ENCODE results near the gene STUB1. TPM values are rescaled to one million over a fixed set of nuclear protein-coding genes. Genes with fewer than 3 reads are reported as not detected.

STUB1 gene
- total and polyA plus RNA-seq, 12 donors = 121 to 339 (median 190) TPM

DNA sequence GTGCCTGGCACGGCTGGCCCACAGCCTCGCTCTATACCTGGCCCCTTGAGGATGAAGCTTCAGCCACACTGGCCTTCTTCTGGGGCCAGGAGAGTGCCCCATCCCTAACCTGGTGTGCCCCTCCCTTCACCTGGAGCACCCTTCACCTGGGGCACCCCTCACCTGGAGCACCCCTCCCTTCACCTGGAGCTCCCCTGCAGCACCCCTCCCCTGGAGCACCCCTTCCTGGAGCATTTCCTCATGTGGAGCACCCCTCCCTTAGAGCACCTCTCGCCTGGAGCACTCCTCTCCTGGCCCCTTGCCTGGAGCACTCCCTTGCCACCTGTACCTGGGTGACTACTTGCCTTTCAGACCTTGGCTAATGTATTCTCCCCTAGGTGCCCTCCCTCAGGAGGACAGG, 27.8 kb downstream of the STUB1 start:
- intact Hi-C loops (cut with DNase I) = loop anchor here in 1 of 2 donors (5.0 kb wide), 1 partner anchor 74 kb away; no protein-coding TSS in a partner anchor
- 30 to 68% (median 43%) methylated on average over 1 to 3 of the region's 3 CpGs for WGBS, 4 donors

DNA sequence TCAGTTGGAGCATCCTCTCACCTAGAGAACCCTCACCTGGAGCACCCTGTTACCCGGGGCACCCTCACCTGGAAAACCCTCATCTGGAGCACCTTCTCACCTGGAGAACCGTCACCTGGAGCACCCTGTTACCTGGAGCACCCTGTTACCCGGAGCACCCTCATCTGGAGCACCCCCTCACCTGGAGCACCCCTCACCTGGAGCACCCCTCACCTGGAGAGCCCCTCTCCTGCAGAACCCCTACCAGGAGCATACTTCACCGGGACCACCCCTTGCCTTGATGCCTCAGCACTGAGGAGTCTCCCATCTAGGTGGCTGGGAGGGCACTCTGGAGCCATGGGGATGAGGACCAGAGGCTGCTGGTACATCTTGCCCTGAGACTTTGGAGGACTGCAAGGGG, 28.7 kb downstream of the STUB1 start:
- Histone ChIP-seq H3K36me3 (replicated peaks in 1 of 2) (no peaks in the 10 kb centered on the region), H3K4me3 (no peak overlapping the region), H3K9me3 (replicated peaks in 1 of 3) (no peaks in the 10 kb centered on the region), H3K27me3 (peaks cover 33% of the 10 kb centered on the region), H3K27ac (peak overlapping the region in 1 of 5 donors; percentile 44), H3K4me1 (replicated peaks in 1 of 2) (peaks cover 0 to 4% of the 10 kb centered on the region in 2 donors)
- no peak for DNase-seq
- no peak for TF ChIP-seq POLR2A (IDR thresholded peaks at IDR 0.05)
- TF ChIP-seq, protein P1, sequence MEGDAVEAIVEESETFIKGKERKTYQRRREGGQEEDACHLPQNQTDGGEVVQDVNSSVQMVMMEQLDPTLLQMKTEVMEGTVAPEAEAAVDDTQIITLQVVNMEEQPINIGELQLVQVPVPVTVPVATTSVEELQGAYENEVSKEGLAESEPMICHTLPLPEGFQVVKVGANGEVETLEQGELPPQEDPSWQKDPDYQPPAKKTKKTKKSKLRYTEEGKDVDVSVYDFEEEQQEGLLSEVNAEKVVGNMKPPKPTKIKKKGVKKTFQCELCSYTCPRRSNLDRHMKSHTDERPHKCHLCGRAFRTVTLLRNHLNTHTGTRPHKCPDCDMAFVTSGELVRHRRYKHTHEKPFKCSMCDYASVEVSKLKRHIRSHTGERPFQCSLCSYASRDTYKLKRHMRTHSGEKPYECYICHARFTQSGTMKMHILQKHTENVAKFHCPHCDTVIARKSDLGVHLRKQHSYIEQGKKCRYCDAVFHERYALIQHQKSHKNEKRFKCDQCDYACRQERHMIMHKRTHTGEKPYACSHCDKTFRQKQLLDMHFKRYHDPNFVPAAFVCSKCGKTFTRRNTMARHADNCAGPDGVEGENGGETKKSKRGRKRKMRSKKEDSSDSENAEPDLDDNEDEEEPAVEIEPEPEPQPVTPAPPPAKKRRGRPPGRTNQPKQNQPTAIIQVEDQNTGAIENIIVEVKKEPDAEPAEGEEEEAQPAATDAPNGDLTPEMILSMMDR (IDR thresholded peaks at IDR 0.05) = no peak
- intact Hi-C loops (cut with DNase I) = loop anchor here in 1 of 2 donors (5.0 kb wide), 1 partner anchor 73 kb away; no protein-coding TSS in a partner anchor
- WGBS, 4 donors = 51 to 88% (median 63%) methylated on average over 3 to 4 of the region's 4 CpGs

More for the DNA sequence above, 27.8 kb downstream of the STUB1 start:
- no peak for DNase-seq
- Histone ChIP-seq H3K27ac (no peak overlapping the region), H3K4me3 (no peak overlapping the region), H3K9me3 (replicated peaks in 1 of 3) (no peaks in the 10 kb centered on the region), H3K27me3 (peaks cover 43% of the 10 kb centered on the region), H3K36me3 (replicated peaks in 1 of 2) (no peaks in the 10 kb centered on the region), H3K4me1 (replicated peaks in 1 of 2) (peaks cover 0 to 4% of the 10 kb centered on the region in 2 donors)
- no peak for TF ChIP-seq POLR2A (IDR thresholded peaks at IDR 0.05)
- TF ChIP-seq, protein P1 (IDR thresholded peaks at IDR 0.05) = no peak

DNA sequence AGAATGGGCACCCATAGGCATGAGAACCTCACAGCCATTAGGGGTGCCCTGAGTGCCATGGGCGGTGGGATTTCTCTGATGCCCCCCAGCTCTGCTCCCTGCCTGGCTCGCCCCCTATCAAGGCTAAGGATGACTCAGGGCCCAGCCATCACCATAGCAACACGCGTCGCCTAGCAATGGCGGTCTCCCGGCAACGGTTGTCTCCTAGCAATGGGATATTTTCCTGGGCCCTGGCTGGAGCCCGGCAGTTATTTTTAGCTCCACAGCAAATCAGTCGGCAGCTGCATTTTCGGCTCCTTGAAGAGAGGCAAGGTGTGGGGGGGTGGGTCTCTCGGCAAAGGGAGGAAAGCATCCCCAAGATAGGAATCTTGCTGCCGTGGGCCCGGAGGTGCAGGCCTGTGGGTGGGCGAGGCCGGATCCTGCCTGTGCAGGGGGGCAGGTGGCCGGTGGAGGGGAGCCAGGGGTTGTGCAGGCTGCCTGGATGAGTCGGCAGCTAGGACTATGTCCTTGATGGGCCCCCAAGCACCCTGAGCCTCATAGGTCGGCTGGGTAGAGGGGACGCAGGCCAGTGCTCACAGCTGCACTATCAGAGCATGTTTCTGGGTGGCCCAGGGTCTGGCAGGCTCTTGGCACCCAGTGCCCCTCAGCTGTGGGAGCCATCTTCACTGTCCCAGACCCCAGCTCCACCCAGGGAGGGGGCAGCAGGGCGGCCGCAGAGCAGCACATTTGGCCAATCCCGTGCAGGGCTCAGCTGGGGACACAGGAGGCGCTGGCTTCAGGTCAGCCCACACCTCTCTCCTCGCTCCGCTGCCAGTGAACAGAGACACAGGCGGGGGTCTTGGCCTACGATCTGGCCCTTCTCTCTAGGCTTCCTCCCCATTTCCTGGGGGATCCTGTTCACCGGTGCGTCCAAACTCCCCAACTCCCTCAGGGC, 29.6 kb downstream of the STUB1 start:
- no peaks in the 10 kb centered on the region for H3K9me3 ChIP-seq (replicated peaks in 1 of 3)

More for the DNA sequence above, 29.6 kb downstream of the STUB1 start:
- 9 to 28% (median 20%) methylated on average over 9 to 30 of the region's 30 CpGs for WGBS, 4 donors
- Histone ChIP-seq H3K27me3 (peaks cover 25% of the 10 kb centered on the region), H3K4me3 (no peak overlapping the region), H3K4me1 (replicated peaks in 1 of 2) (peaks cover 5 to 11% of the 10 kb centered on the region in 2 donors), H3K27ac (peak overlapping the region in 1 of 5 donors; percentile 60), H3K36me3 (replicated peaks in 1 of 2) (no peaks in the 10 kb centered on the region)
- TF ChIP-seq, protein P1 (IDR thresholded peaks at IDR 0.05) = no peak
- TF ChIP-seq POLR2A (IDR thresholded peaks at IDR 0.05) = no peak
- DNase-seq = peak; percentile 64 to 95 (median 81)
- intact Hi-C loops (cut with DNase I) = loop anchor here (5.0 to 10.0 kb wide), 4 partner anchors 72 to 347 kb away; partner anchors contain the start of genes CHTF18 (in 1 of the 2) and RPUSD1 (in 1 of the 2)

Data from adrenal gland (tissue), 12 donors.